Activated CD4-positive, alpha-beta T cell treated with anti-CD3 and anti-CD28 coated beads, Interleukin-2, amount 10 ng/mL, durations not matched to agents 24 days and 14 days (primary cell): ENCODE results near the gene ZNF148. TPM values are rescaled to one million over a fixed set of nuclear protein-coding genes. Genes with fewer than 3 reads are reported as not detected.

ENCODE experiments used
- DNase-seq: peaks from one replicate; pipeline ENCODE4 v3.0.0; 2022
- H3K27ac Mint-ChIP-seq: one replicate; pipeline ENCODE4 v1.8.0; 2022; ENCODE audit warnings: mild to moderate bottlenecking, mixed read lengths
- H3K27me3 Mint-ChIP-seq: one replicate; pipeline ENCODE4 v1.8.0; 2022; ENCODE audit warnings: mixed read lengths
- H3K36me3 Mint-ChIP-seq: one replicate; pipeline ENCODE4 v1.8.0; 2022; ENCODE audit warnings: low read depth, mild to moderate bottlenecking, mixed read lengths
- H3K4me1 Mint-ChIP-seq: one replicate; pipeline ENCODE4 v1.8.0; 2021; ENCODE audit warnings: mixed read lengths
- H3K4me3 Mint-ChIP-seq: one replicate; pipeline ENCODE4 v1.8.0; 2022; ENCODE audit warnings: mild to moderate bottlenecking, moderate library complexity, mixed read lengths
- H3K9me3 Mint-ChIP-seq: one replicate; pipeline ENCODE4 v1.8.0; 2021; ENCODE audit warnings: mixed read lengths
- intact Hi-C: fragments of 100-400 bp; cut with micrococcal nuclease; formaldehyde crosslinking; loops from one replicate; pipeline ENCODE4 v1.15.1; 2023
- total RNA-seq: library from RNA; stranded (reverse); gene quantifications from 2 replicates; pipeline ENCODE4 v1.2.3, GENCODE V29; 2022

The ZNF148 gene
- total RNA-seq, 1 donor from 2014 or later, result 31.8 TPM

DNA sequence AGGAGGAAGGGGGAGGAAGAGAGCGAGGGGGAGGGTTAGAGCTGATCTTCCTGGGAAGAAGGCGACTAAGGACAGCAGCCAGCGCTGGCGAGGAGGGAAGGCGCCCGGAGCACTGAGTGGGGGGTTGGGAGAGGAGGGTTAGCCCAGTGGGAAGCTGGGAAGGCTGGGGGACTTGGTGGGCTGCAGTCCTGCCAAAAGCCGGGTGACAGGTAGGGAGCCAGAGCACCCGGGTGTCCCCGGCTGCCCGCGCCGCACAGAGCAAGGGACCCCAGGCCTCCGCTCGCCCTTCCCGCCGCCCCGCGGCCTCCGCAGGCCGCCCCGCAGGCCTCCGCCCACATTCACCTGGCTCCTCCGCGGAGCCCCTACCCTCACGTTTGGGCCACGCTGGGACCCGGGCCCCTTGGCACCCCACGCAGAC is 163.0 kb downstream of the ZNF148 start:
- intact Hi-C loops, result no loop called here

DNA sequence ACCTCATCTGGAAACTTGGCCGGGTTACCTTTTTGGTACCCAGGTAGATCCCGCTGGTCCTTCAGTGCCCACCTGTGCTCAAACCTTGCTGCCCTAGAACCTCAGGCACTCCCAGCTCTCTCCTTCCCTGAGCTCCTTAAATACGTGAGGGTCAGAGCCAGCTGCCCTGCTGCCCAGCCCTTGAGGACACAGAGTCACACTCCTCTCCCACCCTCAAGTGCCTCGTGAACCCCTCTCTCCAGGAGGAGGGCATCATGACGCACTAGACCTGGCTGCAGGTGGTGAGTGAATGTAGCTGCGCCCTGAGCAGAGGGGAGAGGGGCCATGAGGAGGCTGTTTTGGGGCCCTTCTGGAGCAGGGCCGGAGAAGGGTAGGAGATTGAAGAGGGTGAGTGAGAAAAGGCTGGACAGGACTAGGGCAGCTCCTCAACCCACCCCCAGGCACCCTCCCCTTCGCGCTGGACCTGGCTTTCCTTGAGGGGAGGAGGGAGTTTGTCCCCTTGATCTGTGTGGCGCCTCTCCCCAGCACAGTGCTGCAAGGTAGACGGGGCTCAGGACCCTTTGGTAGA is 163.5 kb downstream of the ZNF148 start:
- no peaks in the 10 kb centered on the region for H3K36me3 Mint-ChIP-seq
- H3K4me1 Mint-ChIP-seq, result peaks cover 17% of the 10 kb centered on the region
- H3K27me3 Mint-ChIP-seq, result peaks cover 62% of the 10 kb centered on the region
- no peak overlapping the region for H3K27ac Mint-ChIP-seq
- intact Hi-C loops, result no loop called here
- peak; percentile 50 for DNase-seq
- peak overlapping the region; percentile 33 for H3K4me3 Mint-ChIP-seq
- H3K9me3 Mint-ChIP-seq, result no peaks in the 10 kb centered on the region

More for the DNA sequence above, 163.0 kb downstream of the ZNF148 start:
- Mint-ChIP-seq H3K36me3 (no peaks in the 10 kb centered on the region), H3K27me3 (peaks cover 59% of the 10 kb centered on the region), H3K9me3 (no peaks in the 10 kb centered on the region), H3K27ac (no peak overlapping the region), H3K4me3 (peak overlapping the region; percentile 33), H3K4me1 (peaks cover 17% of the 10 kb centered on the region)
- DNase-seq, result peak; percentile 48

- Mint-ChIP-seq H3K36me3 (no peaks in the 10 kb centered on the region), H3K27ac (no peak overlapping the region), H3K27me3 (peaks cover 61% of the 10 kb centered on the region), H3K4me1 (peaks cover 6% of the 10 kb centered on the region), H3K4me3 (no peak overlapping the region), H3K9me3 (no peaks in the 10 kb centered on the region)
- DNase-seq, result no peak
- intact Hi-C loops, result no loop called here
Observed at GRCh38 chr3:125207949-125208568, 167.1 kb downstream of the ZNF148 start.

DNA sequence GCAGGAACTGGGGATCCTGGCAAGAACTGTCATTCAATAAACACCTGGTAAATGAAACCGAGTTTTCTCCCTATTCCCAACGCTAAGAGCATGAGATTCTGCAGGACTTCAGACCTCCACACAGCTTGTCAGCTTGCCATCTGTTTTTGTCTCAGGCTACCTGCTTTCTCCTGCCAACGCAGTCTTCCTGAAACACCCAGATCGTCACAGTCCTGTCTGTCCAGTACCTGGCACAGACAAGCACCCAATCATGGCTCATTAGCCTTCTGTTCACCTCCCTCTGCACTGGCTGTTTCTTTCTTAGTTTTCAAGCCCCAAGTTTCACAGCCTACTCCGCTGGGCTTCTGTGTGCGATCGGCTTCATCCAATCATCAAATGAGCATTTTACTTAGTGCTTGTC is 167.6 kb downstream of the ZNF148 start:
- intact Hi-C loops, result no loop called here
- Mint-ChIP-seq H3K36me3 (no peaks in the 10 kb centered on the region), H3K27ac (no peak overlapping the region), H3K4me1 (peaks cover 6% of the 10 kb centered on the region), H3K9me3 (no peaks in the 10 kb centered on the region), H3K4me3 (no peak overlapping the region), H3K27me3 (peaks cover 58% of the 10 kb centered on the region)
- no peak for DNase-seq

DNA sequence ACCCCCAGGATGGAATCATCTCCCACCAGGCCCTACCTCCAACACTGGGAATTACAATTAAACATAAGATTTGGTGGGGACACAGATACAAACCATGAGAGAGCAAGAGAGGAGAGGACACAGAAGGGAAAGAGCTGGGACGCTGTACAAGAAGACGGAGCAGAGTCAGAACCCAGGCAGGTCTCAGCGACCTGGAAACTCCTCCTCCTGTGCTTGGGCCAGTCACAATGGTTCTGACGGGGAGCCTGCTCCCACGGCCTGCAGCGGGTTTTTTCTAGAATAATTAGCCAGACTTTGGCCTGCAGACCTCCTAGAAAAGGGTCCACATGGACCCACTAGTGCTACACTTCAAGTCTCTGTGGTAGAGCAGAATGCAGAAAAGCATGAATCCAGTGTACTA is 168.2 kb downstream of the ZNF148 start:
- Mint-ChIP-seq H3K4me1 (peaks cover 6% of the 10 kb centered on the region), H3K36me3 (no peaks in the 10 kb centered on the region), H3K27ac (no peak overlapping the region), H3K9me3 (no peaks in the 10 kb centered on the region), H3K27me3 (peaks cover 60% of the 10 kb centered on the region), H3K4me3 (no peak overlapping the region)
- intact Hi-C loops, result no loop called here
- no peak for DNase-seq

- Mint-ChIP-seq H3K4me1 (no peaks in the 10 kb centered on the region), H3K27ac (no peak overlapping the region), H3K27me3 (peaks cover 32% of the 10 kb centered on the region), H3K36me3 (no peaks in the 10 kb centered on the region), H3K4me3 (no peak overlapping the region), H3K9me3 (no peaks in the 10 kb centered on the region)
- DNase-seq, result no peak
- intact Hi-C loops, result loop anchor here (1.0 to 5.0 kb wide), 2 partner anchors 35 to 151 kb away; no protein-coding TSS in a partner anchor
Observed at GRCh38 chr3:125203731-125204130, 171.4 kb downstream of the ZNF148 start.

DNA sequence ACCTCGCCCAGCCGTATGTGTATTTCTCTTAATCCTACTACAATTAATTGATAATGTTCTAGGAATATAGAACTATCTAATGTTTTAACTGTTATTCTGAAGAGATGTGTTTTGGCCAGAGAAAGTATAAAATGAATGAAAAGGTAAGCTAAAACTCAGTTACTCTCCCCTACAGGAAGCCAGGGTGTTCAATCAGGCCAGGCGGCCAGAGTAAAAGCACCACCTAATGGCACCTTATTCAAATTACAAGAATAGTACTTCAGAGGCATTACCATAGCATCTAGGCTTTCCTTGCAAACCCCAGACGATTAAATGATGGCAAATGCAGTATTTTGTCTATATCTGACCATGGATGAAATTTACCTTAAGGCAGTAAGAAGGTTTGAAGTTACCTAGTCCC is 172.9 kb downstream of the ZNF148 start:
- H3K4me1 Mint-ChIP-seq, result no peaks in the 10 kb centered on the region
- no peak overlapping the region for H3K4me3 Mint-ChIP-seq
- H3K9me3 Mint-ChIP-seq, result no peaks in the 10 kb centered on the region
- intact Hi-C loops, result loop anchor here (1.0 to 5.0 kb wide), 3 partner anchors 150 to 274 kb away; no protein-coding TSS in a partner anchor
- no peak overlapping the region for H3K27ac Mint-ChIP-seq
- peak; percentile 67 for DNase-seq
- H3K36me3 Mint-ChIP-seq, result no peaks in the 10 kb centered on the region
- peaks cover 37% of the 10 kb centered on the region for H3K27me3 Mint-ChIP-seq

- Mint-ChIP-seq H3K4me3 (no peak overlapping the region), H3K4me1 (no peaks in the 10 kb centered on the region)
Observed at GRCh38 chr3:125200731-125201139, 174.4 kb downstream of the ZNF148 start.

DNA sequence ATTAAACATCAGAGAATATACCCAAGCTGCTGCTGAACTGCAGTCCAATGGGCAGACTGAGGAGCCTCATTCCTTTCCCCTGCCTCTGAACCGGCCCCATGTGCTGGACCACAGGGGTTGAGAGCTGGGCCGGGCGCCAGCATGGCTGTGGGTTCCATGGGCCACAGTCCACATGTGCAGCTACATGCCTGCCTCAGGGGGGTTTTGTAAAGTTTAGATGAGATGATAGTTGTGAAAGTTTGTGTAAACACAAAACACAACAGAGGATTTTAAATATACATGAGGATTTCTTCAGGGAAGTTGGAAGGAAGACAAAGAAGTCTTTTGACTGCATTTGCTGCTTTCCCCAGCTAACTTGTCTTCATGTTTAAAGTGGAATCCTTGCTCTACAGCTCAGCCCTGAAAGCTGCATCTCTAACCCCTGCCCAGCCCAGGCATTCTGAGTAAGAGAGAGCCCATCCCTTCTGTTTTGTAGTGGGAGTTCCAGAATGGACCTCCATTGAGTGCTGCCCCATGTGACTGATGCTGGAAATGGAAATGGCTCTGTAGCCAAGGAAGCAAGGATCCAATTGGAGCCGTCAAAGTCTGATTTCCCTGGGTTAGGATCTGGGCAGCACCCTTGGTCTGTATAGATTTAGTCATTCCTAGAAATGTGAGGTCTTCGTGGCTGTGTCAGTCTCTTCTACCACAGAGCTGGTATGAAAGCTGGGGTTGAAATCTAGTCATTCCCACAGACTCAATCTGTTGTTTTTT is 180.1 kb downstream of the ZNF148 start:
- peaks cover 42% of the 10 kb centered on the region for H3K27me3 Mint-ChIP-seq
- H3K9me3 Mint-ChIP-seq, result no peaks in the 10 kb centered on the region
- H3K27ac Mint-ChIP-seq, result no peak overlapping the region
- no peak overlapping the region for H3K4me3 Mint-ChIP-seq
- H3K36me3 Mint-ChIP-seq, result no peaks in the 10 kb centered on the region
- H3K4me1 Mint-ChIP-seq, result peaks cover 4% of the 10 kb centered on the region
- intact Hi-C loops, result no loop called here
- DNase-seq, result no peak

More at GRCh38 chr3:125200731-125201139, 174.4 kb downstream of the ZNF148 start:
- intact Hi-C loops, result loop anchor here (5.0 kb wide), 1 partner anchor 148 kb away; no protein-coding TSS in a partner anchor
- Mint-ChIP-seq H3K27ac (no peak overlapping the region), H3K9me3 (no peaks in the 10 kb centered on the region), H3K27me3 (peaks cover 35% of the 10 kb centered on the region), H3K36me3 (no peaks in the 10 kb centered on the region)
- no peak for DNase-seq

- no peak overlapping the region for H3K4me3 Mint-ChIP-seq
- H3K4me1 Mint-ChIP-seq, result peaks cover 4% of the 10 kb centered on the region
- H3K27me3 Mint-ChIP-seq, result peaks cover 42% of the 10 kb centered on the region
- no peak for DNase-seq
- no peaks in the 10 kb centered on the region for H3K9me3 Mint-ChIP-seq
- H3K36me3 Mint-ChIP-seq, result no peaks in the 10 kb centered on the region
- intact Hi-C loops, result no loop called here
- no peak overlapping the region for H3K27ac Mint-ChIP-seq
Observed at GRCh38 chr3:125194061-125194848, 180.9 kb downstream of the ZNF148 start.

- peaks cover 32% of the 10 kb centered on the region for H3K27me3 Mint-ChIP-seq
- H3K4me3 Mint-ChIP-seq, result no peak overlapping the region
- no peak overlapping the region for H3K27ac Mint-ChIP-seq
- H3K4me1 Mint-ChIP-seq, result peaks cover 4% of the 10 kb centered on the region
- intact Hi-C loops, result no loop called here
- DNase-seq, result no peak
- no peaks in the 10 kb centered on the region for H3K9me3 Mint-ChIP-seq
- no peaks in the 10 kb centered on the region for H3K36me3 Mint-ChIP-seq
Observed at GRCh38 chr3:125192190-125193035, 182.7 kb downstream of the ZNF148 start.

GRCh38 chr3:125191730-125192129 is 183.4 kb downstream of the ZNF148 start:
- peaks cover 4% of the 10 kb centered on the region for H3K4me1 Mint-ChIP-seq
- no peak for DNase-seq
- no peaks in the 10 kb centered on the region for H3K36me3 Mint-ChIP-seq
- no peak overlapping the region for H3K27ac Mint-ChIP-seq
- intact Hi-C loops, result no loop called here
- H3K27me3 Mint-ChIP-seq, result peaks cover 29% of the 10 kb centered on the region
- H3K9me3 Mint-ChIP-seq, result no peaks in the 10 kb centered on the region
- H3K4me3 Mint-ChIP-seq, result no peak overlapping the region

- Mint-ChIP-seq H3K4me1 (peaks cover 5% of the 10 kb centered on the region), H3K4me3 (no peak overlapping the region), H3K36me3 (no peaks in the 10 kb centered on the region), H3K27me3 (peaks cover 27% of the 10 kb centered on the region), H3K27ac (no peak overlapping the region), H3K9me3 (no peaks in the 10 kb centered on the region)
- intact Hi-C loops, result no loop called here
- DNase-seq, result no peak
Observed at GRCh38 chr3:125191256-125191655, 183.9 kb downstream of the ZNF148 start.
